HG02870 (cell line): ENCODE data around the gene CPLX4.

Experiments used
- ATAC-seq: cut with Tn5 transposase; IDR thresholded peaks from one replicate; pipeline ENCODE4 v1.9.1; 2021; ENCODE audit warnings: mild to moderate bottlenecking, moderate library complexity; ENCODE audit not compliant: unreplicated experiment

CPLX4 gene

GRCh38 chr18:59318460-59319050 is at the start of gene CPLX4:
Gene CPLX4, minus strand, starts transcription at chr18:59318649. Its CDS starts 187 bp downstream, at chr18:59318462.
- ATAC-seq: no peak

DNA sequence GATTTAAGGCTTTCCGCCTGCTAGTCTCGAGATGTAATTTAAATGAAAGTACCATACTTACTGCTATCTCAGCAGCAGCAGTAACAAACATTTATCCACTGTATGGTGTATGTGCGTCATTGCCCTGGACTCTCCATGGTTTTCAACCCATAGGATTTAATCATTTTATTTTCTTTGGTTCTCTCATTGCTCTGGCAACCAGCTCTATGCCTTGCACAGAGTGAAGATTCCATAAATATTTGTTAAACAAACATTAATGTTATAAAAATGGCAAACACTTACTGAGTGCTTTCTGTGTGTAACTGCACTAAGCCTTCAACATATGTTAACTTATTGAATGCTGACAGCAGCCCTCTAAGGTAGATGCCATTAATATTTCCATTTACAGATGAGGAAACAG is 41.9 kb upstream of the CPLX4 start:
- no peak for ATAC-seq

DNA sequence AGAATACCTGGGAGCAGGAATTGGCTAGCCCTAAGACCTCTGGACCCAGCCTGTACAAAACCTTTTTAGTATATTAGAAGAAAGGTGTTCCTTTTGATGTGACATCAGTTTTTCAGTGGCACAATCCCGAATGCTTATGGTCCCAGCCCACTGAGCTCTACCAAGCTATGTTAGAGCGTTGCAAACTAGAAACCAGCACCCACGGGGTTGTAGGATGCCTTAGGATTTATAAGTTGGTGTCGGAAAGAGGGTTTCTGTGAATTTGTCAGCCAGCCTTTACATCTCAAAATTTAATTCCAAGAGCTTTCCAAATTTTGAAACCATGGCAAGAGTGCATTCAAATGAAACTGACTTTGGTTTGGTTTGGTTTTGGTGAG is 41.1 kb upstream of the CPLX4 start:
- peak; percentile 19 for ATAC-seq

DNA sequence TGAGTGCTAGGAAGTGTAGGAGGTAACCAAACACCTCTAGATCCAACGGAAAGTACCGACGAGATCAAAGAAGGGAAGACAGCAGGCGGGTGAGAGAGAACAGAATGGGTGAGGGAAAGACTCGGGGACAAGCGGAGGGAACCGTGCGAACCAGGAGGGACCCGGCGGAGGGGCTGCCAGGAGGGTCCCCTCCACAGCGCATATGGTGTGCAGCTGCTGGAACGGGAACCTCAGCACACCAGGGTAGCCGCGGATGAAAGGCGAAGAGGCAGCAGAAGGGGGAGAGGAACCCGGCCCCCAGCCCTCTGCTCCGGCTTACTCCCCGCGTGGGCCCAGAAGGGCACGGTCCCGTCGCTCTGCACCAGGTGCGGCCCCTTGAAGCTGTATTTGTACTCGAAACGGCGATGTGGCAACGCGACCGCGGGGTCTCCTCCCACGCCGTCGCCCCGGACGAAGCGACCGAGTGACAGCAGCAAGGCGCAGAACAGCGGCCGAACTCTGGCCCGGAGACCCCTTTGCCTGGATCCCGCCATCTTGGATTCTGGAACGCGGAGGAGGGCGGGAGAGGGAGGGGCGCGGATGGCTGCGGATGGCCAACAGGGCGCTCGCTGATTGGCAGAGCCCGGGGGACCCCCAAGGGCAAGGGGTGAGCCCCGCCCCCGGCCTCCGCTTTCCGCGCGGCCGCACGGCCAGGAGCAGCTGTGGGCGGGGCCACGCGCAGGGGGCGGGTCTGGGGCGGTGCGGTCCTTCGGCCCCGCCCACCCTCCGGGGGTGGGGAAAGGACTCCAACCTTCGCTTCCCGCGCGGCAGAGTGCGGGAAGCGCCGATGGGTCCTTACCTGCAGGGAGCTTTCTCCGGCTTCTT is 40.5 kb upstream of the CPLX4 start, which contains the start of gene LMAN1:
TSS of gene LMAN1 (minus strand) at position 554 of the 864 bp plus-strand sequence. CDS start at position 533, 21 bp downstream.
- peak; percentile 95 for ATAC-seq

- ATAC-seq: no peak
Measured at GRCh38 chr18:59358414-59358711, 39.9 kb upstream of the CPLX4 start.

DNA sequence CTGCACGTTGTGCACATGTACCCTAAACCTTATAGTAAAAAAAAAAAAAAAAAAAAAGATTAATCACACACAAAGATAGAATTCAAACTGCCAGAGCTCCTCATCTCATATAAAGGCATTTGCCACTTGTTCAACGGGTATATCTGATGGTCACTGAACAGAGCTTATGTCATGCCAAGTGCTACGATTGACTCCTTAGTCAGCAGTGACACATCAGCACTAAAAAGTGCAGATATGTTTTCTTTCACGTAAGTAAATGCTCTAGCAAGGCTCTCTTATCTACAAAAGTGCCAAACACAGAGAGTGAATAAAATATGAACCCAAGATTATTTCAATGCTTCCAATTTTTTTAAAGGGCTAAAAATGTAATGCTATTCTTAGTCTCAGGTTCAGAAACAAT is 39.5 kb upstream of the CPLX4 start:
- no peak for ATAC-seq

GRCh38 chr18:59354731-59355130 is 36.3 kb upstream of the CPLX4 start:
- ATAC-seq: no peak

DNA sequence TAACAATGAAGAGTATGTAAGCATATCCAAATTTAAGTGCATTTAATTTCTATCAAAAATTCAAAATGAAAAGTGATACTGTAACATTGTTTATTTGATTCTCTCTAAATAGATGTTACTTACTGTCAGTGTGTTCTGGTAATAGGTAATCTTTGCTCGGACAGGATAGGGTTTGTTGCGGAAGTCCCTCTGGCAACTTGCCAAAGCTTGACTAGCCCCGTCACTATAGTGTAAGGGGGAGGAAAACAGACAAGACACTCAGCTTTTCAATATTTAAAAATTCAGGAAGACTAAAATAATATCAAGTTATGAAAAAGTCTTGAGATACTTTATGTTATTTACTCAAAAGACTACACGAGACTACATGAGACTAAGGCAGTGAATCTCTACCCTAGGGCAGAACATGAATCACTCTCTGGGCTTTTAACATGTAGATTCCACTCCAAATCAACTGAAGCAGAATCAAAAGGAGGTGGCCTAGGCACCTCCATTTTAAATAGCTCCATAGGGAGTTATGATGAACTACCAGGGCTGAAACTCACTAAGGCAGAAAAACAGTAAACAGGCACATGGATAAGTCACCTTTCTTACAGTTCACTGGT is 34.7 kb upstream of the CPLX4 start:
- ATAC-seq: no peak

GRCh38 chr18:59352250-59352855 is 33.9 kb upstream of the CPLX4 start:
- ATAC-seq: peak; percentile 65

GRCh38 chr18:59345556-59345955 is 27.1 kb upstream of the CPLX4 start:
- ATAC-seq: no peak

DNA sequence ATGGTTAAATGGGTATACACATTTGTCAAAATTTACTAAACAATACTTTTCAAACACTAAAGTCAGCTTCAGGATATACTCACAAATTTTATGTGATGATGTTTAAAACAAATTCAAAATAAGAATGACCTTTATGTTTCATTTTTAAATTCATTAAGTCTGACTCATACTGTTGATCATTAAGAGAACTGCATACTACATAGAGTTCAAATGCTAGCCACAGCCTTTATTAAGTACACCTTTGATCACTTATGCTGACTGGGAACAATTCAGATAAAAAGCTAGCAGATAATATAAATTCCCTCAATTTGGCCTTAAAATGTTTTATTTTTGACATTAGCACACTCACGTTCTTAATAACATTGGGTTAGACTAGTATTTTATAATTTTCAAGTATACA is 26.5 kb upstream of the CPLX4 start:
- ATAC-seq: no peak

DNA sequence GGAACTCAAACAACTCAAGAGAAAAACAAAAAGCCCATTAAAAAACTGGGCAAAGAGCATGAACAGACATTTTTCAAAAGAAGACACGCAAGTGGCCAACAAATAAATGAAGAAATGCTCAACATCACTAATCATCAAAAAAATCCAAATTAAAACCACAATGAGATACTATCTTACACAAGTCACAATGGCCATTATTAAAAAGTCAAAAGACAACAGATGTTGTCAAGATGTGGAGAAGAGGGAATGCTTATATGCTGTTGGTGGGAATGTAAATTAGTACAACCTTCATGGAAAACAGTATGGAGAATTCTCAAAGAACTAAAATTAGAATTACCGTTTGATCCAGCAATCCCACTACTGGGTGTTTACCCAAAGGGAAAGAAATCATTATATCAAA is 25.5 kb upstream of the CPLX4 start:
- ATAC-seq: no peak

- peak; percentile 64 for ATAC-seq
Measured at GRCh38 chr18:59340817-59341216, 22.4 kb upstream of the CPLX4 start.

DNA sequence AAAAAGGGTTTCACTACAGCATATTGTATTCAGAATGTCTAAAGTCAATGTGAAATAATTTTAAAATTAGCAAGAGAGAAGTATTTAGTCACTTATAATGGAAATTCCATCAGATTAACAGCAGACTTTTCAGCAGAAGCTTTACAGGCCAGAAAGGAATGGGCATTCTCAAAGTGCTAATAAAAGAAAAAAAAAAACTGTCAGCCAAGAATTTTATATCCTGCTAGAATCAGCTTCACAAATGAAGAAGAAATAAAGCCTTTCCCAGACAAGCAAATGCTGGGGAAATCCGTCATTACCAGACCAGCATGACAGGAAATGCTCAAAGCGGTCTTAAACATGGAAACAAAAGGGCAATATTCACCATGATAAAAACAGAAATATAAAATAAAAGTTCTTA is 21.9 kb upstream of the CPLX4 start:
- no peak for ATAC-seq

GRCh38 chr18:59332986-59333385 is 14.5 kb upstream of the CPLX4 start:
- no peak for ATAC-seq

- no peak for ATAC-seq
Measured at GRCh38 chr18:59328683-59329082, 10.2 kb upstream of the CPLX4 start.

- ATAC-seq: no peak
Measured at GRCh38 chr18:59325965-59326364, 7.5 kb upstream of the CPLX4 start.

GRCh38 chr18:59324623-59324971 is 6.1 kb upstream of the CPLX4 start:
- no peak for ATAC-seq

DNA sequence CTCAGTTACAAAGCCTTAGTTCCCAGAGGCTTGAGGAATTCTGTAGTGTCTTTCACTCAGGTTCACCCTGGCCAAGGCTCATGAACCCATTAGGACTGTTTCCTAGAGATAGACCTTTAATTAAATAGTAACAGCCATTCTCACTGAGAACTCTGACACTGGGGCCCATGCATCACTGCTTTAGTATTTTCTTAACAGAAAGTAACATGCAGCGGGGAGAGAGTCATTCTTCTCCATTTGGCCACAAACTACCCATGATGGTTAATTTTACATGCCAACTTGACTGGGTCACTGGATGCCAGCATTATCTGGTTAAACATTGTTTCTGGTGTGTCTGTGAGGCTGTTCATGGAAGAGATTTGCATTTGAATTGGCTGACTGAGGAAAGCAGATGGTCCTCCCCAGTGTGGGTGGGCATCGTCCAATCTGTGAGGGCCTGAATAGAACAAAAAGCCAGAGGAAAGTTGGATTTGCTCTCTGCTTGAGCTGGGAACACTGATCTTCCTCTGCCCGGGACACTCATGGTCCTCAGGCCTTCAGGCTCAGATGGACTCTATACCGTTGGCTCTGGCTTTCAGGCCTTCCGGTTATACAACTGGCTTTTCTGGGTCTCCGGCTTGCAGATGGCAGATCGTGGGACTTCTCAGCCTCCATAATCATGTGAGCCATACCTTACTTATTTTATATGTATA is 5.6 kb upstream of the CPLX4 start:
- ATAC-seq: no peak

DNA sequence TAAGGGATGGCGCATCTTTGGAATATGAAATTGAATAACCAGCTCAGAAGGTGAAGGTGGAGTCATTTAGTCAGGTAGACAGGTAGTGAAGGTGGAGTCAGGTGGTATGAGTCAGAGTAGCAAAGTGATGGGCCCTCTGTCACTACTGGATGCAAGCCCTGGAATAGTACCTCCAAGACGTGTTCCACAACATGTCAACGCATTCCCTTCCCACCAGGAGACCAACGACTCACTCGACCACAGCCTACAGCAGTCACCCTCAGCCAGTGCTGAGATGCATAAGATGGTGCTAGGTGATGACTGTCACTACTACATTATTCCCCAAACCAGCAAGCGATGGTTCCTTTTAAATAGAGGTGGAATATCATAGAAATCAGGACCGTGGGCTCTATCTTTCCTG is 6.8 kb downstream of the CPLX4 start:
- ATAC-seq: no peak

GRCh38 chr18:59308938-59309260 is 9.6 kb downstream of the CPLX4 start:
- no peak for ATAC-seq
